H1 (cell line): ENCODE data around the gene RCOR2. TPM values are rescaled to one million over a fixed set of nuclear protein-coding genes. Genes with fewer than 3 reads are reported as not detected.

Experiments used
- CTCF ChIA-PET: fragments of 300-600 bp; sonication (Branson Sonifier 250); formaldehyde crosslinking; loops from one replicate; lab custom pipeline; 2021; ENCODE audit not compliant: partially characterized antibody; lab: Charles Lee
- POLR2A ChIA-PET: fragments of 300-600 bp; sonication (Branson Sonifier 250); formaldehyde crosslinking; loops from one replicate; lab custom pipeline; 2021; ENCODE audit warnings: inconsistent platforms; ENCODE audit not compliant: partially characterized antibody; lab: Charles Lee
- DNase-seq, 2 experiments: peaks; one replicate each; pipeline versions ENCODE4 v3.0.0 to v3.0.0-alpha.2; 2010 to 2022; ENCODE audit warnings: low spot score in 2 of 2, low read depth in 1 of 2, mixed read lengths in 1 of 2
- FAIRE-seq: peaks from 2 replicates; lab custom pipeline; 2011; peaks lifted over from hg19 to GRCh38; lab: Jason Lieb, UNC
- H2AFZ ChIP-seq: 2 replicates; pipeline ENCODE4 v1.8.1; 2012; ENCODE audit warnings: low read length, inconsistent platforms
- H2AK5ac ChIP-seq: 2 replicates; pipeline ENCODE4 v1.6.1; 2013; ENCODE audit warnings: low read depth, low read length
- H2BK120ac ChIP-seq: replicated peaks from 2 replicates; pipeline ENCODE3; 2013; ENCODE audit warnings: low read depth, low read length, inconsistent platforms
- H2BK12ac ChIP-seq: 2 replicates; pipeline ENCODE4 v1.6.1; 2013; ENCODE audit warnings: low read depth, low read length
- H2BK15ac ChIP-seq: 2 replicates; pipeline ENCODE4 v1.6.1; 2013; ENCODE audit warnings: low read length
- H2BK20ac ChIP-seq: 2 replicates; pipeline ENCODE4 v1.6.1; 2013; ENCODE audit warnings: low read length
- H2BK5ac ChIP-seq: 2 replicates; pipeline ENCODE4 v1.6.1; 2013; ENCODE audit warnings: low read depth, low read length
- H3K14ac ChIP-seq: 2 replicates; pipeline ENCODE4 v1.6.1; 2013; ENCODE audit warnings: inconsistent platforms; ENCODE audit not compliant: insufficient read length
- H3K18ac ChIP-seq: 2 replicates; pipeline ENCODE4 v1.6.1; 2013; ENCODE audit warnings: low read length; ENCODE audit errors: extremely low read depth
- H3K23ac ChIP-seq: 2 replicates; pipeline ENCODE4 v1.6.1; 2013; ENCODE audit warnings: inconsistent platforms; ENCODE audit not compliant: insufficient read length
- H3K23me2 ChIP-seq: 2 replicates; pipeline ENCODE4 v1.6.1; 2013; ENCODE audit warnings: low read depth, low read length
- H3K27ac ChIP-seq: 2 replicates; pipeline ENCODE4 v1.6.1; 2011; ENCODE audit warnings: low read depth, low read length, inconsistent platforms
- H3K27me3 ChIP-seq, 4 experiments: replicated peaks in 1 of 4; 1 replicate in 1 of 4; 2 replicates in 3 of 4; pipeline versions ENCODE4 v1.6.1 to v1.8.1; 2011 to 2013; ENCODE audit warnings: low read length in 3 of 4, mild to moderate bottlenecking in 3 of 4, inconsistent platforms in 2 of 4, mixed read lengths in 2 of 4, moderate library complexity in 1 of 4; ENCODE audit not compliant: control insufficient read depth in 3 of 4, insufficient read depth in 3 of 4; ENCODE audit errors: extremely low read depth in 1 of 4
- H3K36me3 ChIP-seq, 4 experiments: 2 replicates each; pipeline versions ENCODE4 v1.6.1 to v1.8.1; 2011 to 2013; ENCODE audit warnings: mild to moderate bottlenecking in 4 of 4, low read length in 3 of 4, moderate library complexity in 2 of 4, control low read depth in 1 of 4, inconsistent platforms in 1 of 4; ENCODE audit not compliant: insufficient read depth in 4 of 4, control insufficient read depth in 2 of 4
- H3K4ac ChIP-seq: replicated peaks from 2 replicates; pipeline ENCODE3; 2013; ENCODE audit warnings: low read length, low read depth, mixed read lengths, inconsistent platforms; ENCODE audit not compliant: insufficient read length
- H3K4me1 ChIP-seq, 4 experiments: replicated peaks in 1 of 4; 1 replicate in 1 of 4; 2 replicates in 3 of 4; pipeline versions ENCODE4 v1.6.1 to v1.8.1; 2011 to 2013; ENCODE audit warnings: low read length in 3 of 4, inconsistent platforms in 2 of 4, mixed read lengths in 1 of 4; ENCODE audit not compliant: insufficient read depth in 4 of 4, control insufficient read depth in 3 of 4
- H3K4me2 ChIP-seq, 2 experiments: 2 replicates each; pipeline versions ENCODE4 v1.6.1 to v1.8.1; 2011 to 2013; ENCODE audit warnings: low read depth in 2 of 2, low read length in 2 of 2, control low read depth in 1 of 2, inconsistent platforms in 1 of 2, mild to moderate bottlenecking in 1 of 2; ENCODE audit not compliant: insufficient read depth in 1 of 2
- H3K4me3 ChIP-seq, 4 experiments: fragments of 200-600, 300-600 bp in 1 of 4; sonication (generic), shearing (Covaris generic), sonication (Bioruptor Twin) in 1 of 4; 2 replicates each; pipeline versions ENCODE4 v1.5.1 to v1.8.1; 2011 to 2016; ENCODE audit warnings: low read length in 4 of 4, low read depth in 3 of 4, control low read depth in 2 of 4, inconsistent platforms in 2 of 4, mild to moderate bottlenecking in 2 of 4, mixed read lengths in 1 of 4, moderate library complexity in 1 of 4; ENCODE audit not compliant: insufficient read depth in 2 of 4; ENCODE audit errors: extremely low read depth in 1 of 4
- H3K56ac ChIP-seq: replicated peaks from 2 replicates; pipeline ENCODE3; 2013; ENCODE audit warnings: low read depth, mild to moderate bottlenecking, mixed read lengths, low read length, inconsistent platforms; ENCODE audit not compliant: insufficient read length
- H3K79me1 ChIP-seq: 2 replicates; pipeline ENCODE4 v1.6.1; 2013; ENCODE audit warnings: low read depth, low read length, control low read depth
- H3K79me2 ChIP-seq, 2 experiments: 2 replicates each; pipeline versions ENCODE4 v1.6.1 to v1.8.1; 2012 to 2013; ENCODE audit warnings: low read length in 2 of 2, mild to moderate bottlenecking in 2 of 2, inconsistent platforms in 1 of 2; ENCODE audit not compliant: insufficient read depth in 2 of 2, control insufficient read depth in 1 of 2
- H3K9ac ChIP-seq, 4 experiments: replicated peaks in 1 of 4; 1 replicate in 1 of 4; 2 replicates in 3 of 4; pipeline versions ENCODE4 v1.6.1 to v1.8.1; 2011 to 2013; ENCODE audit warnings: low read depth in 3 of 4, low read length in 3 of 4, control low read depth in 2 of 4, mild to moderate bottlenecking in 2 of 4, moderate library complexity in 2 of 4, inconsistent platforms in 1 of 4; ENCODE audit errors: extremely low read depth in 1 of 4
- H3K9me3 ChIP-seq, 2 experiments: 2 replicates each; pipeline versions ENCODE4 v1.6.1 to v1.8.1; 2012 to 2013; ENCODE audit warnings: mild to moderate bottlenecking in 2 of 2, moderate library complexity in 2 of 2, control low read depth in 1 of 2, inconsistent platforms in 1 of 2, low read depth in 1 of 2, low read length in 1 of 2, mixed read lengths in 1 of 2; ENCODE audit not compliant: insufficient read depth in 2 of 2
- H4K20me1 ChIP-seq, 2 experiments: replicated peaks in 1 of 2; 2 replicates each; pipeline versions ENCODE3 to v1.8.1; 2011 to 2013; ENCODE audit warnings: inconsistent platforms in 2 of 2, low read length in 2 of 2, mild to moderate bottlenecking in 1 of 2; ENCODE audit not compliant: insufficient read depth in 2 of 2, control insufficient read depth in 1 of 2
- H4K5ac ChIP-seq: 2 replicates; pipeline ENCODE4 v1.6.1; 2013; ENCODE audit warnings: low read length, low read depth, mixed read lengths, inconsistent platforms; ENCODE audit not compliant: insufficient read length
- H4K8ac ChIP-seq: 2 replicates; pipeline ENCODE4 v1.8.0; 2013; ENCODE audit warnings: mild to moderate bottlenecking, moderate library complexity, low read length, inconsistent platforms; ENCODE audit not compliant: insufficient read depth; ENCODE audit errors: extremely low read depth
- H4K91ac ChIP-seq: replicated peaks from 2 replicates; pipeline ENCODE3; 2013; ENCODE audit warnings: low read length, mixed read lengths, inconsistent platforms; ENCODE audit not compliant: insufficient read length
- GTF2F1 ChIP-seq: IDR thresholded peaks from 2 replicates; pipeline ENCODE4 v1.6.1; 2012; ENCODE audit warnings: low read depth, low read length, improper control_type of control experiment, borderline replicate concordance
- JUND ChIP-seq: IDR thresholded peaks from 2 replicates; pipeline ENCODE4 v1.6.1; 2011; ENCODE audit warnings: mild to moderate bottlenecking, improper control_type of control experiment, low read length
- POLR2A ChIP-seq, 2 experiments: IDR thresholded peaks; 1 replicate in 1 of 2; 2 replicates in 1 of 2; pipeline ENCODE4 v1.6.1; 2011; ENCODE audit warnings: low read depth in 2 of 2, low read length in 2 of 2, mild to moderate bottlenecking in 2 of 2; ENCODE audit errors: control extremely low read depth in 1 of 2
- SUZ12 ChIP-seq: fragments of 200-600 bp; sonication (generic); IDR thresholded peaks from 2 replicates; pipeline ENCODE4 v1.6.1; 2012; ENCODE audit warnings: mild to moderate bottlenecking, inconsistent platforms, low read length, moderate library complexity, mixed read lengths
- YY1 ChIP-seq: IDR thresholded peaks from 2 replicates; pipeline ENCODE4 v1.6.1; 2011; ENCODE audit warnings: low read depth, mild to moderate bottlenecking, low read length
- WGBS, 2 experiments: shearing (Covaris generic) in 1 of 2; methylation state at CpG; one replicate each; pipeline versions ENCODE4 v1.1.6 to v1.1.7; 2013 to 2015; ENCODE audit warnings: low lambda C conversion rate in 2 of 2, mixed read lengths in 2 of 2, inconsistent platforms in 1 of 2, low coverage in 1 of 2, missing lambda C conversion rate in 1 of 2; ENCODE audit not compliant: insufficient replicate concordance in 2 of 2, insufficient coverage in 1 of 2, insufficient read length in 1 of 2; ENCODE audit errors: extremely low coverage in 1 of 2, missing lambda C conversion rate in 1 of 2; 5-methylcytosine and 5-hydroxymethylcytosine counted together
- polyA plus RNA-seq, 7 experiments: library from polyadenylated mRNA; depleted of rRNA in 3 of 7; stranded (reverse) in 5 of 7; unstranded in 2 of 7; fragments of >200 nt in 5 of 7; fragments of 200-250 nt in 2 of 7; gene quantifications; 1 replicate in 5 of 7; 2 replicates in 1 of 7; 4 replicates in 1 of 7; pipeline versions ENCODE4 v1.2.1 to v1.2.3, GENCODE V29; 2011 to 2013; ENCODE audit warnings: missing spikeins in 2 of 7, mixed read lengths in 2 of 7
- total RNA-seq: library from RNA; stranded (reverse); fragmentation: NEBNext Ultra II Directional; extraction: Animal tissue kit (Norgen Biotek cat#: 25700); gene quantifications from 2 replicates; pipeline ENCODE4 v1.2.1, GENCODE V29; 2021

RCOR2 gene
- total and polyA plus RNA-seq, 2 of the 8 experiments (the other 6 are each of a cell fraction or from before 2014, with no cell fraction given) = 54.6 to 78.0 TPM

DNA sequence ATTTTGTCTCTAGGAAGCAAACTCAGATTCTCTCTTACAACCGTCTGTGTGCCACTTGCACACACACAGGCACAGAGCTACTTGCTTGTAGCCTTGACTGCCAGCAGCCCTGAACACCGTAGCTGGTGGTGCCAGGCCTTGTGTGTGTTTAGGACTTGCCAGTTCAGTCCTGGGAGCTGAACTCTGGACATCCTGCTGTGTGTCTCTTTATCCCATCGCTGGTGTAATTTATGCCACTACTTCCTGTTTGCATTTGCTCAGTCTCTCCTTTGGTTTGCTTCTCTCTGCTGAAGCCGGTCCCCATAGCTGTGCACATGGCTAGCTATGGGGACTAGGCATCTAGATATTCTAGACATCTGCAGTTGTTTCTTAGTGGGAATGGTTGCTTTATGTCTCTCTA is 54.0 kb downstream of the RCOR2 start:
- Histone ChIP-seq H3K4me2 (no peak overlapping the region), H4K91ac (no peak overlapping the region), H2BK5ac (no peak overlapping the region), H2AFZ (no peak overlapping the region), H3K9ac (peak overlapping the region in 1 of 4 experiments; percentile 8; a peak in 1 of 7 replicates), H2BK15ac (no peak overlapping the region), H3K79me1 (peaks cover 13% of the 10 kb centered on the region), H3K4ac (no peak overlapping the region), H3K18ac (no peak overlapping the region; the same call in 1 of the 2 replicates), H3K56ac (no peak overlapping the region), H4K20me1 (peaks cover 2 to 10% of the 10 kb centered on the region in 2 experiments), H3K4me3 (no peak overlapping the region), H3K79me2 (peaks cover 4 to 73% of the 10 kb centered on the region in 2 experiments; a peak in 2 of 4 replicates), H3K23me2 (no peaks in the 10 kb centered on the region), H4K5ac (no peak overlapping the region), H3K9me3 (no peaks in the 10 kb centered on the region), H2BK20ac (no peak overlapping the region), H3K27me3 (no peaks in the 10 kb centered on the region), H3K36me3 (peaks cover 0 to 5% (median 0%) of the 10 kb centered on the region in 4 experiments; a peak in 1 of 8 replicates), H3K27ac (no peak overlapping the region), H2AK5ac (no peak overlapping the region), H3K4me1 (no peaks in the 10 kb centered on the region; a peak in 3 of 7 replicates), H3K23ac (no peak overlapping the region), H3K14ac (no peak overlapping the region), H2BK120ac (no peak overlapping the region), H2BK12ac (no peak overlapping the region), H4K8ac (no peak overlapping the region)
- CTCF ChIA-PET = interaction anchor here (0.6 to 3.3 kb wide), 10 partner anchors 10 to 496 kb away, joined by 3 to 13 read pairs (median 4); partner anchors contain the start of gene MARK2
- POLR2A ChIA-PET = interaction anchor here (0.8 to 1.9 kb wide), 5 partner anchors 10 to 48 kb away, joined by 3 to 7 read pairs (median 3); no protein-coding TSS in a partner anchor
- TF ChIP-seq SUZ12 = no peak
- TF ChIP-seq GTF2F1 = no peak
- no peak for TF ChIP-seq YY1
- TF ChIP-seq POLR2A (IDR thresholded peaks at IDR 0.05; ENCODE audit: control extremely low read depth in 1 of 2, low read depth in 2 of 2, low read length in 2 of 2) = no peak
- TF ChIP-seq JUND = no peak
- 89% methylated on average over 4 of the region's 4 CpGs; no CpG with 5 or more reads in 1 of the 2 experiments for WGBS, 2 experiments
- DNase-seq (no peak), FAIRE-seq (no peak)
